ENCODE measurements around the gene IFNL2. TPM values are rescaled to one million over a fixed set of nuclear protein-coding genes. Genes with fewer than 3 reads are reported as not detected.
"Not testable (repeated sequence)": the region's sequence is repeated elsewhere in the genome, so short reads cannot be mapped to it uniquely, and the experiment has no call there.

Gene IFNL2
- total and polyA plus RNA-seq, 2 donors (not counting 1 experiment from before 2014, with no cell fraction given): not detected

DNA sequence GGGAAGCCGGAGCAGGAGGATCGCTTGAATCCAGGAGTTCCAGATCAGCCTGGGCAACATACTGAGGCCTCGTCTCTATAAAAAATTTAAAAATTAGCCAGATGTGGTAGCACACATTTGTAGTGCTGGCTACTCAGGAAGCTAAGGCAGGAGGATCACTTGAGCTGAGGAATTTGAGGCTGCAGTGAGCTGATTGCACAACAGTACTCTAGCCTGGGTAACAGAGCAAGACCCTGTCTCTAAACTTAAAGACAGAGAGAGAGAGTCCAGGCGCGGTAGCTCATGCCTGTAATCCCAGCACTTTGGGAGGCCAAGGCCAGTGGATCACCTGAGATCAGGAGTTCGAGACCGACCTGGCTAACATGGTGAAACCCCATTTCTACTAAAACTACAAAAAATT lies 27.8 kb upstream of the IFNL2 start:
- Histone ChIP-seq H3K36me3 (ENCODE audit: control insufficient read depth, insufficient read depth, low read length) (no peaks in the 10 kb centered on the region), H2AFZ (ENCODE audit: low read length) (no peak overlapping the region), H3K9ac (ENCODE audit: insufficient read depth, low read length) (no peak overlapping the region), H3K9me3 (ENCODE audit: control insufficient read depth, insufficient read depth, low read depth, low read length) (no peaks in the 10 kb centered on the region), H4K20me1 (ENCODE audit: control insufficient read depth, extremely low read depth, insufficient read depth, low read length) (no peaks in the 10 kb centered on the region), H3K4me1 (ENCODE audit: control insufficient read depth, extremely low read depth, insufficient read depth, low read length) (no peaks in the 10 kb centered on the region), H3K4me2 (ENCODE audit: extremely low read depth, insufficient read depth, low read length) (no peak overlapping the region), H3K4me3 (replicated peaks in 1 of 4; ENCODE audit: control extremely low read depth in 1 of 4, insufficient read depth in 1 of 4, low read depth in 3 of 4, low read length in 4 of 4) (no peak overlapping the region), H3K79me2 (ENCODE audit: control insufficient read depth, insufficient read depth, low read length) (no peaks in the 10 kb centered on the region), H3K27me3 (ENCODE audit: control insufficient read depth, insufficient read depth, low read length) (peaks cover 4% of the 10 kb centered on the region), H3K27ac (ENCODE audit: insufficient read depth, low read length) (no peak overlapping the region)
- no peak for DNase-seq (ENCODE audit: low read depth in 2 of 2)
- TF ChIP-seq EZH2 (IDR thresholded peaks at IDR 0.05; ENCODE audit: low read length, missing control alignments): no peak
- TF ChIP-seq, protein P1, sequence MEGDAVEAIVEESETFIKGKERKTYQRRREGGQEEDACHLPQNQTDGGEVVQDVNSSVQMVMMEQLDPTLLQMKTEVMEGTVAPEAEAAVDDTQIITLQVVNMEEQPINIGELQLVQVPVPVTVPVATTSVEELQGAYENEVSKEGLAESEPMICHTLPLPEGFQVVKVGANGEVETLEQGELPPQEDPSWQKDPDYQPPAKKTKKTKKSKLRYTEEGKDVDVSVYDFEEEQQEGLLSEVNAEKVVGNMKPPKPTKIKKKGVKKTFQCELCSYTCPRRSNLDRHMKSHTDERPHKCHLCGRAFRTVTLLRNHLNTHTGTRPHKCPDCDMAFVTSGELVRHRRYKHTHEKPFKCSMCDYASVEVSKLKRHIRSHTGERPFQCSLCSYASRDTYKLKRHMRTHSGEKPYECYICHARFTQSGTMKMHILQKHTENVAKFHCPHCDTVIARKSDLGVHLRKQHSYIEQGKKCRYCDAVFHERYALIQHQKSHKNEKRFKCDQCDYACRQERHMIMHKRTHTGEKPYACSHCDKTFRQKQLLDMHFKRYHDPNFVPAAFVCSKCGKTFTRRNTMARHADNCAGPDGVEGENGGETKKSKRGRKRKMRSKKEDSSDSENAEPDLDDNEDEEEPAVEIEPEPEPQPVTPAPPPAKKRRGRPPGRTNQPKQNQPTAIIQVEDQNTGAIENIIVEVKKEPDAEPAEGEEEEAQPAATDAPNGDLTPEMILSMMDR (conservative IDR thresholded peaks at IDR 0.05 in 1 of 2, IDR thresholded peaks at IDR 0.05 in 1 of 2; ENCODE audit: low read depth in 1 of 2, low read length in 2 of 2): no peak

GRCh38 chr19:39243741-39244140 lies 24.5 kb upstream of the IFNL2 start:
- not testable (repeated sequence) for H3K36me3 ChIP-seq (ENCODE audit: control insufficient read depth, insufficient read depth, low read length); H3K4me2 ChIP-seq (ENCODE audit: extremely low read depth, insufficient read depth, low read length); H3K9ac ChIP-seq (ENCODE audit: insufficient read depth, low read length); H3K4me1 ChIP-seq (ENCODE audit: control insufficient read depth, extremely low read depth, insufficient read depth, low read length); DNase-seq (ENCODE audit: low read depth in 2 of 2); H3K4me3 ChIP-seq (replicated peaks in 1 of 4; ENCODE audit: control extremely low read depth in 1 of 4, insufficient read depth in 1 of 4, low read depth in 3 of 4, low read length in 4 of 4); H3K9me3 ChIP-seq (ENCODE audit: control insufficient read depth, insufficient read depth, low read depth, low read length); H2AFZ ChIP-seq (ENCODE audit: low read length); H3K27ac ChIP-seq (ENCODE audit: insufficient read depth, low read length); H3K79me2 ChIP-seq (ENCODE audit: control insufficient read depth, insufficient read depth, low read length); H4K20me1 ChIP-seq (ENCODE audit: control insufficient read depth, extremely low read depth, insufficient read depth, low read length)
- peaks cover 22% of the 10 kb centered on the region for H3K27me3 ChIP-seq (ENCODE audit: control insufficient read depth, insufficient read depth, low read length)

DNA sequence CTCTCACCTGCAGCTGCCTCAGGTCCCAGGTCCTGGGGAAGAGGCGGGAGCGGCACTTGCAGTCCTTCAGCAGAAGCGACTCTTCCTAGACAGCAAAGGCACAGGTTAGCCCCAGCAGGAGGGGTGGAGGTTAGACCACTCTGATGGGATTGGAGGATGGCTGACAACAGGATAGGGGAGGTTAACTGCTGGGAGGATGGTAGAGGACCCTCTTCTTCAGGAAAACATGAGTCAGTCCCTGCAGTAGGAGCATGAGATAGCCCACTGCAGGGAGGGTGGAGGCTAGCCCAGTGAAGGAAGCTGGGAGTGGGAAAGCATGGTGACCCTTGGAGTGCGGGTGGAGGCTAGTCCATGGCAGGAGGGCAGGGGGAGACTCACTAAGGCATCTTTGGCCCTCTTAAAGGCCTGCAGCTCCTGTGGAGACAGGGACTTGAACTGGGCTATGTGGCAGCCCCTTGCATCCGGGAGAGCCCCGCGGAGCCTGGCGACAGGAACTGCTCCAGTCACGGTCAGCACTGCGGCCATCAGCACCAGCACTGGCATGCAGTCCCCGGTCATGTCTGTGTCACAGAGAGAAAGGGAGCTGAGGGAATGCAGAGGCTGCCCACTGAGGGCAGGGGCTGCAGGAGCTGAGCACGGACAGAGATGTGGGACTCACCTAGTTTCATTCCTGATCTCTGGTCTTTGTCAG lies 23.6 kb upstream of the IFNL2 start, which contains the start of gene IFNL3:
TSS of gene IFNL3 (minus strand) at position 597 of the 691 bp plus-strand sequence. CDS start at position 558, 39 bp downstream.
- not testable (repeated sequence) for H3K4me2 ChIP-seq (ENCODE audit: extremely low read depth, insufficient read depth, low read length); H3K36me3 ChIP-seq (ENCODE audit: control insufficient read depth, insufficient read depth, low read length); DNase-seq (ENCODE audit: low read depth in 2 of 2); H4K20me1 ChIP-seq (ENCODE audit: control insufficient read depth, extremely low read depth, insufficient read depth, low read length); H2AFZ ChIP-seq (ENCODE audit: low read length); H3K9me3 ChIP-seq (ENCODE audit: control insufficient read depth, insufficient read depth, low read depth, low read length); H3K9ac ChIP-seq (ENCODE audit: insufficient read depth, low read length); H3K27ac ChIP-seq (ENCODE audit: insufficient read depth, low read length); H3K4me3 ChIP-seq (replicated peaks in 1 of 4; ENCODE audit: control extremely low read depth in 1 of 4, insufficient read depth in 1 of 4, low read depth in 3 of 4, low read length in 4 of 4); H3K4me1 ChIP-seq (ENCODE audit: control insufficient read depth, extremely low read depth, insufficient read depth, low read length); H3K79me2 ChIP-seq (ENCODE audit: control insufficient read depth, insufficient read depth, low read length)
- peaks cover 28% of the 10 kb centered on the region for H3K27me3 ChIP-seq (ENCODE audit: control insufficient read depth, insufficient read depth, low read length)

DNA sequence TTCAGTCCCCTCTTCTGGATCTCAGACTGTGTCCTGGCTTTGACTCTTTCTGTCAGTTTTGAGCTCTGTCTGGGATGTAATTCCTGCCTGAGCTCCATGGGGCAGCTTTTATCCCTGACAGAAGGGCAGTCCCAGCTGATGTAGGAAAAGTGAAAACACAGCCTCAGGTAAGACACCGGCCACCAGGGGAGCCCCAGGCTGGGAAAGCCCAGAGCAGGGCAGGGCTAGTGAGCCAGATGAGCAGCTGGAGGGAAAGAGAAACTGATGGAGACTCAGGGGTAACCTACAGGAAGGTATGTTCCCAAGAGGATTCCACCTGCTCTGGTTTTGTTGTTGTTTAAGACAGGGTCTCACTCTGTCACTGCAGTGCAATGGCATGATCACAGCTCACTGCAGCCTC lies 23.0 kb upstream of the IFNL2 start:
- H3K4me1 ChIP-seq (ENCODE audit: control insufficient read depth, extremely low read depth, insufficient read depth, low read length); H2AFZ ChIP-seq (ENCODE audit: low read length); H3K4me3 ChIP-seq (replicated peaks in 1 of 4; ENCODE audit: control extremely low read depth in 1 of 4, insufficient read depth in 1 of 4, low read depth in 3 of 4, low read length in 4 of 4); DNase-seq (ENCODE audit: low read depth in 2 of 2); H3K27ac ChIP-seq (ENCODE audit: insufficient read depth, low read length); H3K36me3 ChIP-seq (ENCODE audit: control insufficient read depth, insufficient read depth, low read length); H3K79me2 ChIP-seq (ENCODE audit: control insufficient read depth, insufficient read depth, low read length); H3K9me3 ChIP-seq (ENCODE audit: control insufficient read depth, insufficient read depth, low read depth, low read length); H3K9ac ChIP-seq (ENCODE audit: insufficient read depth, low read length); H3K4me2 ChIP-seq (ENCODE audit: extremely low read depth, insufficient read depth, low read length); H4K20me1 ChIP-seq (ENCODE audit: control insufficient read depth, extremely low read depth, insufficient read depth, low read length): not testable (repeated sequence)
- peaks cover 26% of the 10 kb centered on the region for H3K27me3 ChIP-seq (ENCODE audit: control insufficient read depth, insufficient read depth, low read length)
